ENCODE measurements around the gene XPC.
"Not testable (repeated sequence)": the region's sequence is repeated elsewhere in the genome, so short reads cannot be mapped to it uniquely, and the experiment has no call there.

XPC gene

GRCh38 chr3:14117468-14118399, 60.7 kb downstream of the XPC start:
- DNase-seq: no peak

GRCh38 chr3:14113965-14114635, 64.3 kb downstream of the XPC start:
- no peak for DNase-seq

- no peak for DNase-seq
Observed at GRCh38 chr3:14110699-14111098, 67.7 kb downstream of the XPC start.

- not testable (repeated sequence) for DNase-seq
Observed at GRCh38 chr3:14109821-14110220, 68.6 kb downstream of the XPC start.

GRCh38 chr3:14097616-14098391, 80.6 kb downstream of the XPC start:
- DNase-seq: no peak

GRCh38 chr3:14096742-14097141, 81.7 kb downstream of the XPC start:
- DNase-seq: no peak
